GM06990 (cell line): ENCODE results near the gene CD200R1L.

Experiments
- DNase-seq: peaks from one replicate; pipeline ENCODE4 v3.0.0-alpha.2; 2011; ENCODE audit not compliant: insufficient read length; ENCODE audit errors: extremely low read depth
- H3K27me3 ChIP-seq: replicated peaks from 2 replicates; pipeline ENCODE4 v1.6.0; 2011; ENCODE audit warnings: low read length; ENCODE audit not compliant: control insufficient read depth, insufficient read depth
- H3K36me3 ChIP-seq: 2 replicates; pipeline ENCODE4 v1.5.1; 2011; ENCODE audit warnings: low read length; ENCODE audit not compliant: control insufficient read depth, insufficient read depth
- H3K4me3 ChIP-seq: replicated peaks from 2 replicates; pipeline ENCODE4 v1.5.1; 2011; ENCODE audit warnings: low read depth, mild to moderate bottlenecking, control low read depth, low read length
- TF ChIP-seq, protein P1 (sequence below): IDR thresholded peaks from 2 replicates; pipeline ENCODE4 v1.5.1; 2011; ENCODE audit warnings: low read length, control low read depth, mild to moderate bottlenecking, inconsistent platforms; ENCODE audit not compliant: insufficient read depth, poor library complexity, severe bottlenecking

CD200R1L gene

DNA sequence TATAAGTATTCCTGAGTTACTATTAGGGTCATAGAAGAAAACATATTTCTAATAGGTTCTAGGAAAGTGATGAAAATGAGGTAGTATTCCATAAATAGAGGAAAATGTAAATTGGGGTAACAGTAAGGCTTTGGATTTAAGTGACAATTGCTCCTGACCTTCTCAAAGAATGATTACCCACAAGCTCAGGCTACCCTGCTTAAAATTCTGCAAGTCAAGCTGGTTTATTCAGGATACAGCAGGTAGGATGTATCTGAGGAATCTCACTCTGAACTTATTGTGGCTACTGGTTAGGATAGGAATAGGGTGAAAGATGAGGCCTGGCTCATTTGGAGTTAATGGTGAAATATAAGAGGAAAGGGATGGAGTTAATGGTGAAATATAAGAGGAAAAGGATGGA is 67.7 kb downstream of the CD200R1L start:
- no peak for DNase-seq
- Histone ChIP-seq H3K36me3 (no peaks in the 10 kb centered on the region), H3K4me3 (no peak overlapping the region), H3K27me3 (no peaks in the 10 kb centered on the region; the same call in 1 of the 2 replicates)
- TF ChIP-seq, protein P1, sequence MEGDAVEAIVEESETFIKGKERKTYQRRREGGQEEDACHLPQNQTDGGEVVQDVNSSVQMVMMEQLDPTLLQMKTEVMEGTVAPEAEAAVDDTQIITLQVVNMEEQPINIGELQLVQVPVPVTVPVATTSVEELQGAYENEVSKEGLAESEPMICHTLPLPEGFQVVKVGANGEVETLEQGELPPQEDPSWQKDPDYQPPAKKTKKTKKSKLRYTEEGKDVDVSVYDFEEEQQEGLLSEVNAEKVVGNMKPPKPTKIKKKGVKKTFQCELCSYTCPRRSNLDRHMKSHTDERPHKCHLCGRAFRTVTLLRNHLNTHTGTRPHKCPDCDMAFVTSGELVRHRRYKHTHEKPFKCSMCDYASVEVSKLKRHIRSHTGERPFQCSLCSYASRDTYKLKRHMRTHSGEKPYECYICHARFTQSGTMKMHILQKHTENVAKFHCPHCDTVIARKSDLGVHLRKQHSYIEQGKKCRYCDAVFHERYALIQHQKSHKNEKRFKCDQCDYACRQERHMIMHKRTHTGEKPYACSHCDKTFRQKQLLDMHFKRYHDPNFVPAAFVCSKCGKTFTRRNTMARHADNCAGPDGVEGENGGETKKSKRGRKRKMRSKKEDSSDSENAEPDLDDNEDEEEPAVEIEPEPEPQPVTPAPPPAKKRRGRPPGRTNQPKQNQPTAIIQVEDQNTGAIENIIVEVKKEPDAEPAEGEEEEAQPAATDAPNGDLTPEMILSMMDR: no peak

DNA sequence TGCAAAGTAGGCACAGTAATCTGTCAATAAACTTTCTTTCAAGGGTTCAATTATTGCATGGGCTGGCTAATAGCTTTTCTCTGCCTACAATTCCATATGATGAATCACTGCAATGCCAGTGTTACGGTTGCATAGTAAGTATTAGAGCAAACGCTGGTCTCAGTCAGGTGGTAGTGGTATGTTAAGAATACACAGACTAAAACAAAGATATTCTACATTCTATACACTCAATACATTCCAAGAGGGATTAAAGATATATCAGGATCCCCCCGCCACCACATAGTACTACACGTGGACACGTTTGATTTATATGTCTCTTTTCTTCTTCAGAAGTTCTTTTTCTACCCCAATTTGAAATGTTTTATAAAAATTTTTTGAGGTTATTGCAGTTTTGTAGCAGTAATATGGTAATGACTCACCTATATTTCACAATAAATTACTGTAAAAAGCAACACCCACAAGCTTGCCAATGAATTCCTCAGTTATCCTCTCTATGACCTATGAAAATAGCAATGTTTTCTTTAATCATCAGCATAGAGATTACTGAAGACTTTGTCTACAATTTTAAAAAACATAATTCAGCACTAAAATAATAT is 68.2 kb downstream of the CD200R1L start:
- no peak overlapping the region for H3K4me3 ChIP-seq
- H3K36me3 ChIP-seq: no peaks in the 10 kb centered on the region
- H3K27me3 ChIP-seq: no peaks in the 10 kb centered on the region; the same call in 1 of the 2 replicates
- no peak for DNase-seq
- TF ChIP-seq, protein P1: no peak

DNA sequence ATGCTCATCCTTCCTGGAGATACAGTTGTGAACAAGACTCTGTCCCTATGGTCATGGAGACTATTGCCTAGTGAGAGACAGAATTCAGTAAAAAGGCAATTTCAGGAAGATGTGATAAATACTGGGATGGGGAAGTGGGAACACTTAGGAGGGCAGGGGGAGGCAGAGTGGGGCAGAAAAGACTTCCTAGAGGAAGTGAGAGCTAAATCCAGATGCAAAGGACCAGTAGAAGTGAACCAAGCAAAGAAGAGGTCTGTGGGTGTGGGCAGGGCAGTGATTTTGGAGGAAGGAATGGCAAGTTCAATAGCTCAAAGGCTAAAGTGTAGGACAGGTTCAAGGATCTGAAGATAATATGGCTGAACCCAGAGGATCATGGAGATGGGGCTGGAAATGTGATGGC is 68.9 kb downstream of the CD200R1L start:
- TF ChIP-seq, protein P1: no peak
- Histone ChIP-seq H3K4me3 (no peak overlapping the region), H3K27me3 (no peaks in the 10 kb centered on the region; the same call in 1 of the 2 replicates), H3K36me3 (no peaks in the 10 kb centered on the region)
- no peak for DNase-seq

DNA sequence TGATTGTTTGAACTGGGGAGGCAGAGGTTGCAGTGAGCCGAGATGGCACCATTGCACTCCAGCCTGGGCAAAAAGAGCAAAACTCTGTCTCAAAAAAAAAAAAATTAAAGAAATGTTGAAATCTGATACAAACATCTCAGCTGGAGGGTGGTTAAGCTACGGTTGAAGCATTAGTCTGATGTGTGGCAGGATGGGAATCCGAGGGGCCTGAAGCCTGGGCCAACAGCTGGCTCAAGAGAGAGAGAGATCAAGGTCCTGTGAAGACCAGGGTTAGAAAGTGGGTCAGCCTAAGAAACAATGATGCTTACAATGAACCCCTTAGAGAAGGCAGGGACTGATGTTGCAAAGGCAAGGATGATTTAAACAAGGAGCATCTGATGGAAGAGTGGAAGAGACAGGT is 69.8 kb downstream of the CD200R1L start:
- Histone ChIP-seq H3K4me3 (no peak overlapping the region), H3K27me3 (no peaks in the 10 kb centered on the region; the same call in 1 of the 2 replicates), H3K36me3 (no peaks in the 10 kb centered on the region)
- TF ChIP-seq, protein P1: no peak
- no peak for DNase-seq

DNA sequence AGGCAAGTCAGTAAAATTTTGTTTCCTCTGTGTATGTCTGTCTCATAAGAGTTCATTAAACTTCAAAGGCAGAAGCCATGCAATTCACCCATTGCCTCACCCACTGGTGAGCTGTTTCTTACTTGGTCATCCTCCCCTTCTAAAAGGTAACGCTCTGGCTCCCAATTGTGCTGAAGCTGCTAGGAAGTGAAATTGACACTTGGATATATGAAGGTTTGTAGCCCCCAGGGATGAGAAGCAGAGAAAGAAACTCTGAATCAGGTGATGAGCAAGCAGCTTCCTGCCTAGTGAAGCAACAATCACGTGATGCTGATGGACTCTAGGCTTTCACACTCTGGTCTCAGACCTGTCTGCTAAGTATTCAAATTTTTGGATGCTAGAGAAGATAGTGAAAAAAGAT is 70.7 kb downstream of the CD200R1L start:
- no peak for DNase-seq
- no peaks in the 10 kb centered on the region for H3K36me3 ChIP-seq
- no peaks in the 10 kb centered on the region; the same call in 1 of the 2 replicates for H3K27me3 ChIP-seq
- no peak overlapping the region for H3K4me3 ChIP-seq
- TF ChIP-seq, protein P1: no peak
